Body of pancreas (tissue), 4 donors: ENCODE measurements around the gene ANTXR2. TPM values are rescaled to one million over a fixed set of nuclear protein-coding genes. Genes with fewer than 3 reads are reported as not detected.
"Not testable (repeated sequence)": the region's sequence is repeated elsewhere in the genome, so short reads cannot be mapped to it uniquely, and the experiment has no call there.

Source experiments
- ATAC-seq: fragments of 150-250 bp; one replicate; pipeline ENCODE4 v1.9.1; 2016
- DNase-seq, 4 donors: peaks; one replicate each; pipeline ENCODE4 v3.0.0-alpha.2; 2019
- H3K27ac ChIP-seq, 4 donors: fragments of 200-600 bp; sonication (generic); 1 replicate in 3 of 4; 2 replicates in 1 of 4; pipeline versions ENCODE4 v1.5.1 to v1.6.1; 2016 to 2019; ENCODE audit warnings: mild to moderate bottlenecking in 1 of 4, mixed read lengths in 1 of 4, moderate library complexity in 1 of 4
- H3K27me3 ChIP-seq, 2 donors: fragments of 200-600 bp; sonication (generic); one replicate each; pipeline ENCODE4 v1.6.0; 2016; ENCODE audit warnings: mild to moderate bottlenecking in 1 of 2
- H3K36me3 ChIP-seq, 2 donors: fragments of 200-600 bp; sonication (generic); replicated peaks in 1 of 2; 2 replicates each; pipeline ENCODE4 v1.5.1; 2016; ENCODE audit warnings: low read depth in 2 of 2; ENCODE audit not compliant: insufficient read depth in 1 of 2
- H3K4me1 ChIP-seq: fragments of 200-600 bp; sonication (generic); one replicate; pipeline ENCODE4 v1.6.0; 2016
- H3K4me3 ChIP-seq, 2 donors: fragments of 200-600 bp; sonication (generic); 1 replicate in 1 of 2; 2 replicates in 1 of 2; pipeline ENCODE4 v1.5.1; 2016 to 2019
- H3K9me3 ChIP-seq, 3 donors: fragments of 200-600 bp; sonication (generic); 1 replicate in 2 of 3; 2 replicates in 1 of 3; pipeline ENCODE4 v1.5.1; 2016
- CTCF ChIP-seq, 7 experiments: fragments of 450-650 bp in 4 of 7; fragments of 200-600 bp in 3 of 7; sonication (generic) in 3 of 7; IDR thresholded peaks; one replicate each; pipeline ENCODE4 v1.5.1; 2016 to 2019; ENCODE audit warnings: antibody characterized with exemption in 7 of 7
- POLR2A ChIP-seq, 3 donors: fragments of 450-650 bp; IDR thresholded peaks; one replicate each; pipeline ENCODE4 v1.6.1; 2016; ENCODE audit warnings: antibody characterized with exemption in 3 of 3, mild to moderate bottlenecking in 2 of 3
- WGBS, 2 donors: methylation state at CpG; one replicate each; pipeline ENCODE4 v1.1.5; 2017; 5-methylcytosine and 5-hydroxymethylcytosine counted together
- intact Hi-C: fragments of 100-400 bp; cut with DNase I; formaldehyde crosslinking; loops from one replicate; pipeline ENCODE4 v1.15.1; 2023
- total RNA-seq, 2 donors: library from RNA; depleted of rRNA; stranded (reverse); fragments of >200 nt; gene quantifications; one replicate each; pipeline ENCODE4 v1.1.0, GENCODE V29; 2016

The ANTXR2 gene
- total RNA-seq, 2 donors from 2014 or later = 16.9 to 34.6 TPM

- no peaks in the 10 kb centered on the region for H3K9me3 ChIP-seq
- H3K4me1 ChIP-seq = no peaks in the 10 kb centered on the region
- DNase-seq = no peak
- no peak overlapping the region for H3K27ac ChIP-seq
- no peak overlapping the region for H3K4me3 ChIP-seq
- WGBS, 2 donors = 79 to 85% methylated on average over 1 of the region's 1 CpG
- intact Hi-C loops = no loop called here
- H3K36me3 ChIP-seq = no peaks in the 10 kb centered on the region
- TF ChIP-seq POLR2A (IDR thresholded peaks at IDR 0.05) (no peak), CTCF (IDR thresholded peaks at IDR 0.05) (no peak)
- no peak for ATAC-seq
- H3K27me3 ChIP-seq = no peaks in the 10 kb centered on the region
Measured at GRCh38 chr4:79998201-79998600, 74.8 kb downstream of the ANTXR2 start.

GRCh38 chr4:79996851-79997250 is 76.2 kb downstream of the ANTXR2 start:
- Histone ChIP-seq H3K4me1 (no peaks in the 10 kb centered on the region), H3K4me3 (no peak overlapping the region), H3K36me3 (no peaks in the 10 kb centered on the region), H3K9me3 (no peaks in the 10 kb centered on the region), H3K27me3 (no peaks in the 10 kb centered on the region), H3K27ac (no peak overlapping the region)
- no peak for DNase-seq
- ATAC-seq = no peak
- TF ChIP-seq CTCF (IDR thresholded peaks at IDR 0.05) = no peak
- TF ChIP-seq POLR2A (IDR thresholded peaks at IDR 0.05) = no peak
- WGBS, 2 donors = 67 to 72% methylated on average over 2 of the region's 2 CpGs
- intact Hi-C loops = no loop called here

GRCh38 chr4:79993476-79993875 is 79.6 kb downstream of the ANTXR2 start:
- ATAC-seq = no peak
- 60 to 62% methylated on average over 2 of the region's 2 CpGs for WGBS, 2 donors

GRCh38 chr4:79991601-79992000 is 81.4 kb downstream of the ANTXR2 start:
- TF ChIP-seq CTCF (IDR thresholded peaks at IDR 0.05) (no peak), POLR2A (IDR thresholded peaks at IDR 0.05) (no peak)

More at GRCh38 chr4:79993476-79993875, 79.6 kb downstream of the ANTXR2 start:
- H3K4me3 ChIP-seq = no peak overlapping the region
- no peak overlapping the region for H3K27ac ChIP-seq
- H3K9me3 ChIP-seq = no peaks in the 10 kb centered on the region
- H3K4me1 ChIP-seq = no peaks in the 10 kb centered on the region
- no peaks in the 10 kb centered on the region for H3K36me3 ChIP-seq
- intact Hi-C loops = no loop called here
- TF ChIP-seq POLR2A (IDR thresholded peaks at IDR 0.05) (no peak), CTCF (IDR thresholded peaks at IDR 0.05) (no peak)
- no peaks in the 10 kb centered on the region for H3K27me3 ChIP-seq
- DNase-seq = no peak

GRCh38 chr4:79991100-79991499 is 81.9 kb downstream of the ANTXR2 start:
- H3K9me3 ChIP-seq, H3K36me3 ChIP-seq, H3K4me3 ChIP-seq, ATAC-seq, H3K27me3 ChIP-seq, H3K27ac ChIP-seq, intact Hi-C loops, H3K4me1 ChIP-seq, DNase-seq: not testable (repeated sequence)
- 89 to 92% methylated on average over 2 of the region's 2 CpGs for WGBS, 2 donors

More at GRCh38 chr4:79991601-79992000, 81.4 kb downstream of the ANTXR2 start:
- no peaks in the 10 kb centered on the region for H3K9me3 ChIP-seq
- 88 to 90% methylated on average over 3 of the region's 3 CpGs for WGBS, 2 donors
- no peaks in the 10 kb centered on the region for H3K27me3 ChIP-seq
- H3K36me3 ChIP-seq = no peaks in the 10 kb centered on the region
- intact Hi-C loops = no loop called here
- H3K27ac ChIP-seq = no peak overlapping the region
- no peak overlapping the region for H3K4me3 ChIP-seq
- no peaks in the 10 kb centered on the region for H3K4me1 ChIP-seq
- DNase-seq (no peak), ATAC-seq (no peak)
